ENCODE data around the gene GASK1A. TPM values are rescaled to one million over a fixed set of nuclear protein-coding genes. Genes with fewer than 3 reads are reported as not detected.
A peak's percentile ranks its signal among the peaks of the same experiment; 100 is the strongest.
"Not testable (repeated sequence)": the region's sequence is repeated elsewhere in the genome, so short reads cannot be mapped to it uniquely, and the experiment has no call there.

Gene GASK1A
- total RNA-seq, 2 donors from 2014 or later: not detected

GRCh38 chr3:42970976-42971772 is 7.9 kb upstream of the GASK1A start:
- ATAC-seq (replicated peaks): no peak
- no peaks in the 10 kb centered on the region for H3K4me1 Mint-ChIP-seq
- H3K27ac Mint-ChIP-seq: no peak overlapping the region
- H3K27me3 Mint-ChIP-seq: peaks cover 9% of the 10 kb centered on the region
- H3K36me3 Mint-ChIP-seq (ENCODE audit: low read depth): no peaks in the 10 kb centered on the region
- H3K4me3 Mint-ChIP-seq: no peak overlapping the region
- peaks cover 4% of the 10 kb centered on the region for H3K9me3 Mint-ChIP-seq

- not testable (repeated sequence) for H3K36me3 Mint-ChIP-seq (ENCODE audit: low read depth); ATAC-seq (replicated peaks); H3K9me3 Mint-ChIP-seq; H3K4me3 Mint-ChIP-seq; H3K4me1 Mint-ChIP-seq; H3K27ac Mint-ChIP-seq
- H3K27me3 Mint-ChIP-seq: peaks cover 26% of the 10 kb centered on the region
These were observed 4.2 kb upstream of the GASK1A start for GRCh38 chr3:42974906-42975305.

GRCh38 chr3:42975456-42975855 is 3.7 kb upstream of the GASK1A start:
- H3K27ac Mint-ChIP-seq: no peak overlapping the region
- H3K27me3 Mint-ChIP-seq: peaks cover 31% of the 10 kb centered on the region
- H3K9me3 Mint-ChIP-seq: peaks cover 4% of the 10 kb centered on the region
- H3K4me1 Mint-ChIP-seq: no peaks in the 10 kb centered on the region
- no peak overlapping the region for H3K4me3 Mint-ChIP-seq
- ATAC-seq (replicated peaks): no peak
- no peaks in the 10 kb centered on the region for H3K36me3 Mint-ChIP-seq (ENCODE audit: low read depth)

- H3K4me3 Mint-ChIP-seq: no peak overlapping the region
- ATAC-seq (replicated peaks): no peak
- H3K36me3 Mint-ChIP-seq (ENCODE audit: low read depth): no peaks in the 10 kb centered on the region
- H3K4me1 Mint-ChIP-seq: no peaks in the 10 kb centered on the region
- H3K9me3 Mint-ChIP-seq: peaks cover 4% of the 10 kb centered on the region
- H3K27ac Mint-ChIP-seq: no peak overlapping the region
- H3K27me3 Mint-ChIP-seq: peaks cover 36% of the 10 kb centered on the region
These were observed 3.2 kb upstream of the GASK1A start for GRCh38 chr3:42975955-42976354.

GRCh38 chr3:42980209-42980608 is 1.1 kb downstream of the GASK1A start:
- ATAC-seq (replicated peaks): no peak
- Mint-ChIP-seq H3K27me3 (peaks cover 36% of the 10 kb centered on the region), H3K27ac (no peak overlapping the region), H3K4me1 (no peaks in the 10 kb centered on the region), H3K36me3 (ENCODE audit: low read depth) (no peaks in the 10 kb centered on the region), H3K4me3 (peak overlapping the region; percentile 15), H3K9me3 (no peaks in the 10 kb centered on the region)

GRCh38 chr3:42980909-42981308 is 1.8 kb downstream of the GASK1A start:
- H3K36me3 Mint-ChIP-seq (ENCODE audit: low read depth): no peaks in the 10 kb centered on the region
- no peak for ATAC-seq (replicated peaks)
- H3K9me3 Mint-ChIP-seq: no peaks in the 10 kb centered on the region
- no peaks in the 10 kb centered on the region for H3K4me1 Mint-ChIP-seq
- H3K27me3 Mint-ChIP-seq: peaks cover 31% of the 10 kb centered on the region
- H3K27ac Mint-ChIP-seq: no peak overlapping the region
- H3K4me3 Mint-ChIP-seq: no peak overlapping the region

GRCh38 chr3:42982645-42983412 is 3.7 kb downstream of the GASK1A start:
- Mint-ChIP-seq H3K27ac (no peak overlapping the region), H3K4me1 (no peaks in the 10 kb centered on the region), H3K36me3 (ENCODE audit: low read depth) (no peaks in the 10 kb centered on the region), H3K9me3 (no peaks in the 10 kb centered on the region), H3K4me3 (no peak overlapping the region), H3K27me3 (peaks cover 26% of the 10 kb centered on the region)
- ATAC-seq (replicated peaks): no peak

- H3K4me3 Mint-ChIP-seq: no peak overlapping the region
- no peaks in the 10 kb centered on the region for H3K9me3 Mint-ChIP-seq
- H3K27me3 Mint-ChIP-seq: peaks cover 15% of the 10 kb centered on the region
- H3K27ac Mint-ChIP-seq: no peak overlapping the region
- H3K4me1 Mint-ChIP-seq: no peaks in the 10 kb centered on the region
- no peaks in the 10 kb centered on the region for H3K36me3 Mint-ChIP-seq (ENCODE audit: low read depth)
- no peak for ATAC-seq (replicated peaks)
These were observed 4.8 kb downstream of the GASK1A start for GRCh38 chr3:42983927-42984326.

GRCh38 chr3:42984701-42985100 is 5.6 kb downstream of the GASK1A start:
- Mint-ChIP-seq H3K4me1 (no peaks in the 10 kb centered on the region), H3K36me3 (ENCODE audit: low read depth) (no peaks in the 10 kb centered on the region), H3K27ac (no peak overlapping the region), H3K4me3 (no peak overlapping the region), H3K9me3 (no peaks in the 10 kb centered on the region), H3K27me3 (peaks cover 14% of the 10 kb centered on the region)
- no peak for ATAC-seq (replicated peaks)

- no peaks in the 10 kb centered on the region for H3K9me3 Mint-ChIP-seq
- no peak overlapping the region for H3K27ac Mint-ChIP-seq
- H3K36me3 Mint-ChIP-seq (ENCODE audit: low read depth): no peaks in the 10 kb centered on the region
- no peak overlapping the region for H3K4me3 Mint-ChIP-seq
- H3K27me3 Mint-ChIP-seq: no peaks in the 10 kb centered on the region
- ATAC-seq (replicated peaks): no peak
- no peaks in the 10 kb centered on the region for H3K4me1 Mint-ChIP-seq
These were observed 9.0 kb downstream of the GASK1A start for GRCh38 chr3:42988097-42988496.

- no peak for ATAC-seq (replicated peaks)
- H3K27me3 Mint-ChIP-seq: no peaks in the 10 kb centered on the region
- no peak overlapping the region for H3K4me3 Mint-ChIP-seq
- H3K36me3 Mint-ChIP-seq (ENCODE audit: low read depth): no peaks in the 10 kb centered on the region
- no peaks in the 10 kb centered on the region for H3K9me3 Mint-ChIP-seq
- H3K4me1 Mint-ChIP-seq: no peaks in the 10 kb centered on the region
- no peak overlapping the region for H3K27ac Mint-ChIP-seq
These were observed 9.5 kb downstream of the GASK1A start for GRCh38 chr3:42988566-42988965.

- Mint-ChIP-seq H3K36me3 (ENCODE audit: low read depth) (no peaks in the 10 kb centered on the region), H3K4me3 (no peak overlapping the region), H3K9me3 (no peaks in the 10 kb centered on the region), H3K4me1 (no peaks in the 10 kb centered on the region), H3K27ac (no peak overlapping the region), H3K27me3 (no peaks in the 10 kb centered on the region)
- ATAC-seq (replicated peaks): peak; percentile 16
These were observed 12.5 kb downstream of the GASK1A start for GRCh38 chr3:42991341-42992315.

- no peaks in the 10 kb centered on the region for H3K4me1 Mint-ChIP-seq
- H3K9me3 Mint-ChIP-seq: no peaks in the 10 kb centered on the region
- H3K27me3 Mint-ChIP-seq: no peaks in the 10 kb centered on the region
- H3K27ac Mint-ChIP-seq: no peak overlapping the region
- H3K4me3 Mint-ChIP-seq: no peak overlapping the region
- H3K36me3 Mint-ChIP-seq (ENCODE audit: low read depth): no peaks in the 10 kb centered on the region
- ATAC-seq (replicated peaks): no peak
These were observed 15.5 kb downstream of the GASK1A start for GRCh38 chr3:42994595-42994994.

- Mint-ChIP-seq H3K27ac (no peak overlapping the region), H3K4me1 (no peaks in the 10 kb centered on the region), H3K27me3 (no peaks in the 10 kb centered on the region), H3K36me3 (ENCODE audit: low read depth) (no peaks in the 10 kb centered on the region), H3K9me3 (no peaks in the 10 kb centered on the region), H3K4me3 (no peak overlapping the region)
- ATAC-seq (replicated peaks): no peak
These were observed 16.9 kb downstream of the GASK1A start for GRCh38 chr3:42996021-42996420.
